Measurements from ENCODE around the gene UNC45A. TPM values are rescaled to one million over a fixed set of nuclear protein-coding genes. Genes with fewer than 3 reads are reported as not detected.

UNC45A gene
- total and polyA plus RNA-seq, 2 of the 13 experiments (the other 11 are each of a cell fraction or from before 2014, with no cell fraction given), result 33.8 to 39.7 TPM

- TF ChIP-seq ZNF777 (CRISPR knock-in tag; IDR thresholded peaks at IDR 0.05) (no peak; the same call in 1 of the 2 replicates), JUNB (CRISPR knock-in tag; IDR thresholded peaks at IDR 0.05; ENCODE audit: borderline replicate concordance) (no peak), RARA (CRISPR knock-in tag; IDR thresholded peaks at IDR 0.05) (peak; percentile 25; the same call in 1 of the 2 replicates), ZNF672 (CRISPR knock-in tag; IDR thresholded peaks at IDR 0.05) (no peak), ZNF563 (CRISPR knock-in tag; IDR thresholded peaks at IDR 0.05) (peak; percentile 61; the same call in 1 of the 2 replicates), REXO4 (CRISPR knock-in tag; IDR thresholded peaks at IDR 0.05; ENCODE audit: borderline replicate concordance) (no peak), CHCHD3 (CRISPR knock-in tag; IDR thresholded peaks at IDR 0.05) (no peak), ZNF205 (CRISPR knock-in tag; IDR thresholded peaks at IDR 0.05) (no peak; the same call in 1 of the 2 replicates), TFDP1 (CRISPR knock-in tag; IDR thresholded peaks at IDR 0.05; ENCODE audit: borderline replicate concordance) (0 out of 2 replicates have a peak, but pooled peaks have one; percentile 7), PCBP2 (optimal IDR thresholded peaks at IDR 0.05; ENCODE audit: low read depth, low read length, poor library complexity, severe bottlenecking) (no peak), GLI4 (CRISPR knock-in tag; IDR thresholded peaks at IDR 0.05; ENCODE audit: borderline replicate concordance) (no peak), TMF1 (CRISPR knock-in tag; IDR thresholded peaks at IDR 0.05; ENCODE audit: low read depth) (no peak; the same call in 1 of the 2 replicates), ZNF232 (CRISPR knock-in tag; IDR thresholded peaks at IDR 0.05; ENCODE audit: borderline replicate concordance) (no peak; the same call in 1 of the 2 replicates), ZBTB7A (CRISPR knock-in tag; IDR thresholded peaks at IDR 0.05) (peak; percentile 58), THAP8 (CRISPR knock-in tag; IDR thresholded peaks at IDR 0.05; ENCODE audit: borderline replicate concordance) (no peak), ZNF781 (CRISPR knock-in tag; IDR thresholded peaks at IDR 0.05; ENCODE audit: borderline replicate concordance, not compliant biosample characterization) (no peak), ZKSCAN1 (IDR thresholded peaks at IDR 0.05; ENCODE audit: low read length) (no peak), ZNF720 (CRISPR knock-in tag; IDR thresholded peaks at IDR 0.05) (no peak), CEBPB (IDR thresholded peaks at IDR 0.05; ENCODE audit: borderline replicate concordance, low read depth, low read length) (no peak), ZBTB37 (CRISPR knock-in tag; IDR thresholded peaks at IDR 0.05) (no peak)
- TF ChIP-seq, protein P1, sequence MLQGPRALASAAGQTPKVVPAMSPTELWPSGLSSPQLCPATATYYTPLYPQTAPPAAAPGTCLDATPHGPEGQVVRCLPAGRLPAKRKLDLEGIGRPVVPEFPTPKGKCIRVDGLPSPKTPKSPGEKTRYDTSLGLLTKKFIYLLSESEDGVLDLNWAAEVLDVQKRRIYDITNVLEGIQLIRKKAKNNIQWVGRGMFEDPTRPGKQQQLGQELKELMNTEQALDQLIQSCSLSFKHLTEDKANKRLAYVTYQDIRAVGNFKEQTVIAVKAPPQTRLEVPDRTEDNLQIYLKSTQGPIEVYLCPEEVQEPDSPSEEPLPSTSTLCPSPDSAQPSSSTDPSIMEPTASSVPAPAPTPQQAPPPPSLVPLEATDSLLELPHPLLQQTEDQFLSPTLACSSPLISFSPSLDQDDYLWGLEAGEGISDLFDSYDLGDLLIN (CRISPR knock-in tag; IDR thresholded peaks at IDR 0.05; ENCODE audit: borderline replicate concordance), result no peak
- TF ChIP-seq, protein P2, sequence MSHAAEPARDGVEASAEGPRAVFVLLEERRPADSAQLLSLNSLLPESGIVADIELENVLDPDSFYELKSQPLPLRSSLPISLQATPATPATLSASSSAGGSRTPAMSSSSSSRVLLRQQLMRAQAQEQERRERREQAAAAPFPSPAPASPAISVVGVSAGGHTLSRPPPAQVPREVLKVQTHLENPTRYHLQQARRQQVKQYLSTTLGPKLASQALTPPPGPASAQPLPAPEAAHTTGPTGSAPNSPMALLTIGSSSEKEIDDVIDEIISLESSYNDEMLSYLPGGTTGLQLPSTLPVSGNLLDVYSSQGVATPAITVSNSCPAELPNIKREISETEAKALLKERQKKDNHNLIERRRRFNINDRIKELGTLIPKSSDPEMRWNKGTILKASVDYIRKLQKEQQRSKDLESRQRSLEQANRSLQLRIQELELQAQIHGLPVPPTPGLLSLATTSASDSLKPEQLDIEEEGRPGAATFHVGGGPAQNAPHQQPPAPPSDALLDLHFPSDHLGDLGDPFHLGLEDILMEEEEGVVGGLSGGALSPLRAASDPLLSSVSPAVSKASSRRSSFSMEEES (CRISPR knock-in tag; IDR thresholded peaks at IDR 0.05), result no peak
Measured at GRCh38 chr15:90934949-90935751, at the start of gene UNC45A (continued).

Data from HepG2 (cell line).